Midbrain (tissue), 1 donor: ENCODE results near the gene HIVEP3.

Experiments used
- DNase-seq: peaks from one replicate; lab custom pipeline; 2025; lab: John Stamatoyannopoulos, UW

HIVEP3 gene

DNA sequence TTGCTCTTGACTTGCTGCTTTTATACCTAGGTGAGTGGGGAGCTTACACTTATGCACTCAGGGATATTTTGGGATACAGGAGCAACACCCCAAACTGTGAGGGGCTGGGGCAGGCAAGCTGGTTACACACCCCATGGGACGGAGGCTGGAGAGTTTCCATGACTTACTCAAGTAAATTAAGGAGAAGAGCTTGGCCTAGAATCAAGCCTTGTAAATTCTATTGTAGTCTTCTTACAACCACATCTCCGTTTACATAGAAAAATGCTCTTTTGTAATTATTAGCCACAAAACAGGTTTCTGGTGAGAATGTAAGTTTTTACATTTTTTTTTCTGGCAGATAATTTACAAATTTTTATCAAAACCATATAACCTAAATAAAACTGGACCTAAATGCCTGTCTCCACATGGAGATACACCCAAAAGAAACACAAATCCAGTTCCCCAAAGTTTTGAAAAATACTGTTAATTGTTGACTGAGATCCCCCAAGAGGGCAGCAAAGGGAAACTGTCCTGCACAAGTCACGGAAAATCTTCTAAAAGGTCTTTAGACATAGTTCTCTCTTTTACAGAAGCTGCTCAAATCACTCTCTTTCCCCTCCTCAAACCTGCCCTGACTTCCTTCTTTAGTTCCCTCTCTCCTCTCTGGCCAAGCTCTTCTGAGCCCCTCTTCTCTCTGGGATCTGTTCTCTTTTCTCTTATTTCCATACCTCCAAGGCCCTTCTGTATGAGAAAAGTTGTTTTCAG, 134.0 kb downstream of the HIVEP3 start:
- DNase-seq, result no peak

DNA sequence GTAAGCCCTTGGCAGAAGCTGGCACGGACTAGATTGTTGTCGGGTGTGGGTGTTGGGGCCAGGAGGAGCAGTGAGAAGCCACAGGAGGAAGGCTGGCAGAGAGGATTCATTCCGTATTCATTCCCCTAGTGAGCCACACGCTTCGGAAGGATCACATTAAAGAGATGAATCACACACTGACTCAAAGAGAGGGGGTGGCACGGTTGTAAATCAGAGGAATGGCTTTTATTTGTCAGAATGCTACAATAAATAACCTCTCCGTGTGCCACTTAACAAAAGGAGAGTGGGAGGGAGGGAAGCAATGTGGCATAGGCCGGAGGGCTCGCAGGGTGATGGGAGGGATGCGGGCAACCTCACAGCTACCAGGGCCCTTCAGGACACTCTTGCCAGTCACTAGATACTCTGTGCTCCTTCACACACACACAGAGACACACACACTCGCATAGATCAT, 135.5 kb downstream of the HIVEP3 start:
- peak; percentile 16 for DNase-seq

DNA sequence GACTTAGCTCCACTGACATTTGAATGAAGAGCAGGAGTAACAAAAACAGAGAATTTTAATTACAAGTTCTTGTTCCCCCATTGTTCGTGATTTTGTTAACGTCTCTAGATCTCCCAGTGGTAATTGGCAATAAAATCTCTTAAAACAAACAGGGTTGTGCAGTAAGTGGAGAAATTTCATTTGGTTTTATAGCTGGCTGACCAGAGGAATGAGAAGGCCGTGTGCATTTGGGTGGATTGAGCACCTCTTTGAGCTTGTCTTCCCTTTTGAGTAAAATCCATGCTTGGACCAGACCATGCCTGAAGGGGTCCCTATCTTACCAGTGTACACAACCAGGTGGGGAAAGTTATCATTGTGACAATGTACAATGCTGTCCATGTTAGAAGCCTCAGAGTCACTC, 137.8 kb downstream of the HIVEP3 start:
- DNase-seq, result no peak

DNA sequence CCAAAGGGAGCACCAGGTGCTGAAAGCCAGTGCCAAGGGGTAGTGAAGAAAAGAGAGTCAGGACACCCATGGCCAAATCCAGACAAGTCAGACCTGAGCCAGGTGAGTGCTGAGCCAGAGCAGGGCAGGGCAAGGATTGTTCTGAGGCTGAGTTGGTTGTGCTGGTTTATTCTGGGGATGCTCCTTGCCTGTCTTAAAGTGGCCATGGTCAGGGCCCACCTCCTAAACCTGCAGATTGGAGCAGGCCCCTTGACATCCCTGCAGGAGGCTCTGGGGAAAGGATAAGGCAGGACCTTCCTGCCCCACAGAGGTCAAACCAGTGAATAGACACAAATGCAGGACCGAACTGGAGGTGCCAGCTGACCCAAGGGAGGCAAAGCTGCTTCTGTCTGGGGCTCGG, 138.4 kb downstream of the HIVEP3 start:
- no peak for DNase-seq

DNA sequence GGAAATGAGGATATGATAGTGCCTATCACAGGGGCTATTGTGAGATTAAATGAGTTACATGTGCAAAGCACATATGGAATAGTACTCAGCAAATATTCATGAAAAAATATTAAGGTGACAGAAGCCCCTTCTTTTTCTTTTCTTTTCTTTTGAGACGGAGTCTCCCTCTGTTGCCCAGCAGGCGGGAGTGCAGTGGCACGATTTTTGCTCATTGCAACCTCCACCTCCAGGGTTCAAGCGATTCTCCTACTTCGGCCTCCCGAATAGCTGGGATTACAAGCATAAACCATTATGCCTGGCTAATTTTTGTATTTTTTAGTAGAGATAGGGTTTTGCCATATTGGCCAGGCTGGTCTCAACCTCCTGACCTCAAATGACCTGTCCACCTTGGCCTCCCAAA, 139.4 kb downstream of the HIVEP3 start:
- no peak for DNase-seq

DNA sequence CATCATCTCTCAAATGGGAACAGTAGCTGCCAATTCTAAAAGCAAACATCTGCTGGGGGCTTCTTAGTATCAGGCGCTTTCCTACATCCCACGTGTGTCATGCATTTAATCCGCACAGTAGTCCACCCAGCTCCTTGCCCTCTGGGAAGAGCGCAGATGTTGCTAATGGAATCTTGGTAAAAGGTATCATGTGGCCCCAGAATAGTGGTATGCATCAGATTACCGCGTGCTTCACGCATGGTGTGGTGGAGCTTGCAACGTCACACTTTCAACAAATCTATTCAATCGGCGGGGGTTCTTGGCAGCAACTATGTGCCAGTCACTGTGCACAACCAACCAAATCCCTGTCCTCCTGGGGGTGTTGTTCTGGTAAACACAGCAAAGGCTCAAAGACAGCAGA, 141.0 kb downstream of the HIVEP3 start:
- DNase-seq, result no peak

DNA sequence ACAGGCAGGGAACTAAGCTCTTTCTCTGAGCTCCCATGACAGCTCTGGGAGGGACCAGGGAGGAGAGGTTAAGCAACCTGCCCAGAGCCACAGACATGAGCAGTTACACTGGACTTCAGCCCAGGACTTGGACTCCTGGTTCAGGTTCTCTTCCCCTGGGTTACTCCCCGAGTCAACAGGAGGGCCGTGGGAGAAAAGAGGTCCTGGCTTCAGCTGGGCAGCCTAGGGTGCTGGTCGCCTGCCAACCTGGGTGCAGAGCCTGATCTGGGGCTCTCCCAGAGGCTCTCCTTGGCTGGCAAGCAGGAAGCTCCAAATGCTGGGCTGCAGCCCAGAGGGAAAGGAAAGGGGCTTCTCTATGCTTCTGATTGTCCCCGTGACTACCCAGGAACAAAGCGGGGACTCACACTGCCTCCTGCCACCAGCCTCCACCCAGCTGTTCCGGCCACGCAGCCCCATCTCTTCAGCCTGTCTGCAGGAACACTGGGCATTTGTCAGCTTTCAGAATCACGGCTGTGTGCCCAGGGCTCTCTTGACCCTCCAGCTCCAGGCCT, 141.8 kb downstream of the HIVEP3 start:
- peak; percentile 93 for DNase-seq

DNA sequence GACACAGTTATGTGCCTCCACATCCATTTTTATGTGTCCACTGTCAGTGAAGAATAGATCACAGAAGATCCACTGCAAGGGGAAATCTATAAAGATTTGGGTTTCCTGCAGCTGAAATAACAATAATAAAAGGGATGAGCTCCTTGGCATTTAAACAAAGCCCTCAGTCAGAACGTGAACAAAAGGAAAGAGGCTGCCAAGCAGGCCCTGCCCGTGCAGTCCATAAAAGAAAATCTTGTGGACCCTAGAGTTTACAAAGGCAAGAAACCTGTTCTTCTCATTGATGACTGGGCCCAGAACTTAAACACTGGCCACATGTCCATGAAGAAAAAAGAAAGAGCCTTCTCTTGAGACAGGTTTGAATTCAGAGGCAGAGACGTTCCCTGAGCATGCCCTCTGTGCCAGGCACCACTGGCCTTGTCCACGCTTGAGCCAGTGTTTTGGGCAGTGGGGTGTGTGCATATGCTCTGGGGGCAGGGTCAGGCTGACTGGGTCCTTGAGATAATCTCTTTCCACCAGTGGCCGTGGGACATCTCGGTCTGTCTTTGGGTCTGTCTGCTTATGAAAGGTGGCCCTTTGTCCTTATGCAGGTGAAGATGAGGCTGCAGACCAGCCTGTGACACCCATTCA, 142.7 kb downstream of the HIVEP3 start:
- DNase-seq, result peak; percentile 71

DNA sequence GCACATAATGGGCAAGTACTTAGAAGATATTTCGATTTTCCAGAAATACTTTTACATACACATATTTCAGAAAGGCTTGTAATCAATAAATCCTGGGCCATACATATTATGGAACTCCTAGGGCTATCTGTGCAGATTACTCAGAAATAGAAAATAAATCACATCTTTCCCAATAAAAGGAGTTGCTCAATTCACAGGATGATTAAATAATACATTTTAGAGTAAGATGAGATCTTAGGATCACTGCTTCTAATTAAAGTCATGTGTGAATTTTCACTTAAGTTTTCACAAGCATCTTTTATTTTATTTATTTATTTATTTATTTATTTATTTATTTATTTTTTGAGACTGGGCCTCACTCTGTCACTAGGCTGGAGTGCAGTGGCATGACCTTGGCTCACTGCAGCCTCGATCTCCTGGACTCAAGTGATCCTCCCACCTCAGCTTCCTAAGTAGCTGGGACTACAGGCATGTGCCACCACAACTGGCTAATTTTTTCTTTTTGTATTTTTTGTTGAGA, 144.2 kb downstream of the HIVEP3 start:
- no peak for DNase-seq

DNA sequence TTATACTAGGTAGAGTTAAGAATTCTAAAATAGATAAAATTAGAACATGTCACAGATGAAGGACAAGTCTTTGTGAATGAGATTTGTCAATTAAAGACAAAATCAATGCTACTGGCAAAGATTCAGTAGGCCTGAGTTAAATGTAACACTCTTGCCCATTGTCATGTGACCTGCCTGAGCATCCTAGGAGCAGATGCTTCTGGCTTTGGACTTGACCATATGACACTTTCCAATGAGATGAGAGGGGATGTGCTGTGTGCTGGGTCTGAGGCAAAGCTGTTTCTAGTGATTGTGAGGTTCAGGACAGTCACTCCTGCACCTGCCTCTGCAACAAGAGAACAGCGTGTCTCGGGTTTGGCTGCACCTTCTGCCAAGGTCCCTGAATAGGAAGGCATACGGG, 144.9 kb downstream of the HIVEP3 start:
- DNase-seq, result no peak

DNA sequence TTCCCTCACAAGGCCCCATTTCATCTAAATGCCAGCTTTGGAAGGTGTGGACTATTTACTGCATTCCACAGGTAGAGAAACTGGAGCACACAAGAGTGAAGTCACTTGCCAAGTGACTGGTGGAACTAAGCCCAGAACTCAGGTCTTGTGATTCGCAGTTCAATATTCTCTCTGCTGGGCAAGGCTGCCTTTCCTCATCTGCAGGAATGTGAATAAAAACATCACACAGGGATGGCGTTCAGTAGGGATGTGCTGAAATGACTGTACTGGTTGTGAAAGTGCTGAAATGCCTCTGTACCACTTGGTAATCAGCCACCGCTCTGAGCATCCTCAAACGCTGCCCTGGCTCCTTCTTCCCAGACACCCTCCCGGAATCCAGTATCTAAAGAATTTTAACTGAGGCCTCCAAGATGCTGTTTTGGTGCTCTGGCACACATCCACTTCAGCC, 145.6 kb downstream of the HIVEP3 start:
- peak; percentile 41 for DNase-seq

DNA sequence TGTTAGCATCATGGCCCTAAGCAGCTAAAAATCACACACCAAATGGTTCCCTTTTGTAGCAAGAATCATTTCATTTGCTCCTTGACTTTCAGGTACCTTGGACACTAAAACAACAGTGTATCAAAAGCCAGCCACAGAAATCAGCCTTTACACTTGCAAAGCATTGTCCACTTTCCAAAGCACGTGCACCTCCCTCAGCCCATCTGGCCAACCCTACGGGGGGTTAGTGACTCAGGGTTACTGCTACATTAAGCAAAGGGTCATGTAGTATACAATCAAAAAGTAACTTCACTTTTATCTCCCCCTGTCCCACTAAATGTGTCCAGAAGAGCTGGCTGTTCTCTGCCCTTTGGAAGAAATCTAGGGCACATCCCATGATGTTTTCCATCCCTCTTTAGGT, 149.7 kb downstream of the HIVEP3 start:
- DNase-seq, result no peak

DNA sequence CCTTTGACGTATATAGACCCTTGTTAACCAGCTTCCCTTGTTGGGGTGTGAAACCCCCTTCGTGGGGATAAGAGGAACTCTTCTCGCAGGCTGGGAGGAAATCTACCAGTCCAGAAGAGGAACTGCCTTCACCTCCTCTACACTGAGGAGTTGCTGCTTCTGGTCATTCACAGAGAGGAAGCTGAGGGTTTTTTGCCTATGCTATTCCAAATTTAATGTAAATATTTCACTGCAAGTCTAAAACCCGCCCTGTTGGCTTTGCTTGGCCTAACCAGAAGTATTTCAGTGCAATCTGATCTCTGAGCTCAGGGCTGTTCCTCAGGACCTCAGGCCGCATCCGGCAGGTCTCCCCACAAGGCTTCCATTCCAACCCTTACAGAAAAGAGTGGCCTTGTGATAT, 150.1 kb downstream of the HIVEP3 start:
- peak; percentile 24 for DNase-seq

DNA sequence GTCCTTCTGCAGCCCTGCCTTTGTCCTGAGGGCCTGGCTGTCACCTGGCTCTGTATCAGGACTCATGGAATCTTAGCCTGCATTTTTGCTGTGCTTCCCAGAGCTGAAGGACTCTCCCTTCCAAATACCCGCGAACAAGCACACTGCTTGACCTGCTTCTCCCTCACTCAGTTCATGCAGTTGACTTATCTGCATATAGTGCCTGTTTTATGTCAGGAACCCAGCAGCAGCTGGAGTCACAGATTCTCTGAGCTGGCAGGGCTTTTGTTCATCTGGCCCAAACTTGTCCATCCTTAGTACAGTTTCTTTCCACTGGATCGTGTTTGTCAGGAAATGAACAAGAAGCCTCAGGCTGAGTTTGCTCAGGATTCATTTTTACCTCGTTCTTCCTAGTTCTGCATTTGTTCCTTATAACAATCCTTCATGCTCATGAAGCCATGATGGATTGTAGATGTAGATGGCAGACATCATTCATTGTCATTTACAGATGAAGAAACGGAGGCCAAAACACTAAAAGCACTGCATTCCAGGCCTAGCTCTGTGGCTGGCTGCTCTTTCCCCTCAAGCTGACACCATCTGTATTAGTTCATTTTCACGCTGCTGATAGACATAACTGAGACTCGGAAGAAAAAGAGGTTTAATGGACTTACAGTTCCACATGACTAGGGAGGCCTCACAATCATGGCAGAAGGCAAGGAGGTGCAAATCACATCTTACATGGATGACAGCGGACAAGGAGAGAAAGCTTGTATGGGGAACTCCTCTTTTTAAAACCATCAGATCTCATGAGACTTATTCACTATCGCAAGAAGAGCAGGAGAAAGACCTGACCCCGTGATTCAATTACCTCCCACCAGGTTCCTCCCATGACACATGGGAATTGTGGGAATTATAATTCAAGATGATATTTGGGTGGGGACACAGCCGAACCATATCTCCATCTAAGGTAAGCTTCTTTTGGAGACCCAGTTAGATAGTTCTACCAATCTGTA, 150.9 kb downstream of the HIVEP3 start:
- no peak for DNase-seq

DNA sequence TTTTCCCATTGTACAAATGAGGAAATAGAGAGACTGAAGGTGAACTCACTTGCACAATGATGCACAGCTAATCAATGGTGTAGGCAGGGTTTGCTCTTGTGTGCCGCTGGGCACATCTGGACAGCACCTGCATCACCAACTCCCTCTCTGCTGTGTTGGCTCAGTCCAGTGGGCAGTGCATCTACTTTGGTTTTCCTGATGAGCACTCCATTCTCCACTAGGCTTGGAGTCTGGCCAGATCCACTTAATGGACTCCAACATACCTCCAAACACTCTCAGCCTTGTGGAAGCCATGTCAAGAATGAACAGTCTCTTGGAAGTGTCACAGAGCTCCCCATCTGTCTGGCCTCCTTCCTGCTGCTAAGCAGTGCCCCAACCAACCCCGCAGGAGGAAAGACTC, 152.2 kb downstream of the HIVEP3 start:
- no peak for DNase-seq

DNA sequence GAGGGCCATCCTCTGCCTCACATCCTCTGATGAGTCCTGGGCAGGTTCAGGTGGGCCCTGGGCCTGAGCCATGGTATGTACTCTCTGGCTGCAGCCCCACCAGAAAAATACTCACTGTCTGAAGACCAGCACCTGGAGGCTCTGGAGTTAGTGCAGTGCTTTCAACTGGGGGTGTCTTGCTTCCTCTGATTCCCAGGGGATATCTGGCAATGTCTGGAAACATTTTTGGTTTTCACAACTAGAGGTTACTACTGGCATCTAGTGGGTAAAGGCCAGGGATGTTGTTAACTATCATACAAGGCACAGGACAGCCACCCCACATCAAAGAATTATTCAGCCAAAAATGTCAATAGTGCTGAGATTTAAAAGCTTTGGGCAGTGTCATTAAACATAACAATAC, 152.7 kb downstream of the HIVEP3 start:
- DNase-seq, result no peak

DNA sequence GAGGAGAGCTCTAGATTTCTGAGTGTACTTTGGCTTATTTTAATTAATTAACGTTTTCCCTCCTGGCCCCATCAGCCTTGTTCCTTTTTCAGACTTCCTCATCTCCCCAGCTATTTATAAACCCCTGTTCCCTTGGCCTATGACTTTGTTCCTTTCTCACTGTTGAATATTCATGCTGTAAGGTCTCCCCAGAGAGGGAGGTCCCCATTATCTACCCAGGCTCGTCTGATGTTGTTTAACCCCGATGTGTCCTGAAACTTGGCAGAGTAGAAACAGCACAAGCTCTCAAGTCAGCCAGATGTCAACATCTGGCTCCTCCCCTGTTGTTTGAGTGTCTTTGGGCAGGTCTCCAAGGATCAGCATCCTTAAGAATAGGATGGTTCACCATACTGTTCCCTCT, 153.6 kb downstream of the HIVEP3 start:
- peak; percentile 8 for DNase-seq

DNA sequence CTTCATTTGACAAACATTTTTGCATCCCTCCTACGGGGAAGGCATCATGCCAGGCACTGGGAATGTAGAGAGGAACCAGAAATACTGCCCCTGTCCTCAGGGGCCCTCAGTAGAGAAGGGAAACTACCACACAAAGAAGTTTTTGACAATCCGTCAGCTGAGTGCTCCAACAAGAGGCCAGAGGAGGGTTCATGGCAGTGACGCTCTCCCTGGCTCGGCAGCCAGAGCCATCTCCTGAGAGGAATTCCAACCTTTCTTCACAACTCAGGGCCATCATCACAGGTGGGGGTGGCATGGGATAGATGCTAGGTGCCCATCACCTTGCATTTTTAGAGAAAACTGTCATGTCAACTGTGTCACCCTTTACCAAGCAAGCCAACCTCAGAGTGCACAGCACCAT, 154.1 kb downstream of the HIVEP3 start:
- peak; percentile 52 for DNase-seq

DNA sequence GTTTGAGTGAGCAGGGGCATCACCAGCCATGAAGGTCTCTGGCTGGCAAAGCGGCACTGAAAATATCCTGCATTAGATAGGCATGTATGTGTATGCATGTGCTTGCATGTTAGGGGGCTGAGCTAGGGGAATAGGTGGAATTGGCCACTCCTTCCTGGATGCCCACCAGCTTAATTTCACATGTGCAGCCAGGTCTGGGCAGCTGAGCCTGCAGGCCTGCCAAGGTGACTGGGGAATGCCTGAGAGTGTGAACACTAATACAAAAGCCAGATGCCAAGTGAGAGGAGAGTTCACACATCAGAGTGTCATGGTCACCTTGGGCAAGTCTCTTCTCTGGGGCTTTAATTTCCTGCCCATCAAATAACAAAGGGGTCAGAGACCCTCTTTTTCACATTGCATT, 155.9 kb downstream of the HIVEP3 start:
- no peak for DNase-seq

DNA sequence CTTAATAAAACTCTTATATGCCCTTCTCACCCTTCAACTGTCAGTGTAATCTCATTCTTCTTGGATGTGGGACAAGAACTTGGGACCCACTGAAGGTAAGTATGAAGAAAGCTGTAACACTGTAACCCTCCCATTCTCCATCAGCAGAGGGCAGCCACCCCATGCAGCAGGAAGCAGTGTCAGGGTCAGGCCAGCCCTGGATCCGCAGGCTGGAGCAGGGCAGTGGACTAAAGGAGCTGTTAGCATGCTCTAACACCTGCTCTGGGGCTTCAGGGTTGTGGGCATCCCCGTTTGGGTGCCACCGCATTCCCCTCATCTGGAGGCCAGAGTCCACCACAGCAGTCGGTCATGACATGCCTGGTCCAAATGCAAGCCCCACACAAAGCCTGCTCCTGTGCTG, 156.5 kb downstream of the HIVEP3 start:
- no peak for DNase-seq

DNA sequence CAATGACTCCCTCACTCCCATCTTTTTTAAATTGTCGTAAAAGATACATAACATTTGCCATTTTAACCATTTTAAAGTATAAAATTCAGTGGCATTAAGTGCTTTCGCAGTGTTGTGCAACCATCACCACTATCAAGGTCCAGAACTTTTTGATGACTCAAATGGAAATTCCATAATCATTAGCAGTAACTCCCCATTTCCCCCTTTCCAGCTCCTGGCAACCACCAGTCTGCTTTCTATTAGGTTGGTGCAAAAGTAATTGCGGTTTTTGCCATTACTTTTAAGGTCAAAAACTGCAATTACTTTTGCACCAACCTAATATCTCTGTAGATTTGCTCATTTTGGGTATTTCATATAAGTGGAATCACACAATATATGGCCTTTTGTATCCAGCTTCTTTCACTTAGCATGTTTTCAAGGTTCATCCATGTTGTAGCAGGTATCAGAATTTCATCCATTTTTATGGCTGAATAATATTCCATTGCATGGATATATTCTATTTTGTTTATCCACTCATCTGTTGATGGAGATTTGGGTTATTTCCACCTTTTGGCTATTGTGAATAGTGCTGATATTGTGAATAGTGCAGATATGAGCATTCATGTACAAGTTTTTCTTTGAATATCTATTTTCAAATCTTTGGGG, 159.7 kb downstream of the HIVEP3 start:
- DNase-seq, result no peak
